ENCODE results near the gene HECTD4. TPM values are rescaled to one million over a fixed set of nuclear protein-coding genes. Genes with fewer than 3 reads are reported as not detected.

The HECTD4 gene
- total and polyA plus RNA-seq, 2 donors (not counting 1 experiment from before 2014, with no cell fraction given) = 46.4 to 92.2 TPM

DNA sequence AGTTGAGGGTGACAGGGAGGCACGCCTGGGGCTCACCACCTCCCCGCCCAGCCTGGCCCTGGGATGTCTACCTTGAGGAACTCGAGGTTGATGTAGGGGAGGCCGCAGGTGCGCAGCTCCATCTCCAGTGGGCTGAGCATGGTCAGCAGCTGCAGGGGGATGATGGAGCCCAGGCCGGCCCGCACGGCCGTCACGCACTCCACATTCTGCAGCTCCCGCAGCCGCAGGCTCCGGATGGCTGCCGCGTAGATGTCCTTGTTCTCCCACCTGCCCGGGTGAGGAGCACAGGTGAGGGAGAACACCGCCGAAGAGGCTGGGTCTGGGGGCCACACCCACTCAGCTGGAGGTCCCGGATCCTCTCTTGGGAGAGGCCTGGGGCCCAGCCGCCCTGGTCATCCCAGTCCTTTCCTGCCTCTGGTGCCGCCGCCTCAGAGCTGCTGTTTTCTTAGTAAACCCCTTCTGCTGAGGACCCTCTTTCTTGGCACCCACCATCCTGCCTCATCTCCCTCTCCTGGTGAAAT lies 218.7 kb downstream of the HECTD4 start:
- Histone ChIP-seq H3K4me3 (ENCODE audit: control extremely low read depth in 1 of 5, extremely low read depth in 1 of 5, insufficient read depth in 1 of 5, low read depth in 2 of 5, low read length in 4 of 5) (no peak overlapping the region), H3K36me3 (replicated peaks in 1 of 2; ENCODE audit: control extremely low read depth in 1 of 2, control insufficient read depth in 1 of 2, extremely low read depth in 1 of 2, insufficient read depth in 2 of 2, low read length in 1 of 2) (peaks cover 0 to 52% of the 10 kb centered on the region in 2 experiments), H3K27me3 (replicated peaks in 1 of 4; ENCODE audit: control extremely low read depth in 1 of 4, control insufficient read depth in 3 of 4, insufficient read depth in 4 of 4, low read length in 3 of 4) (no peaks in the 10 kb centered on the region), H3K9me3 (ENCODE audit: control extremely low read depth in 1 of 3, control insufficient read depth in 2 of 3, insufficient read depth in 1 of 3, low read length in 2 of 3) (peaks cover 0 to 17% (median 12%) of the 10 kb centered on the region in 3 donors), H4K20me1 (ENCODE audit: control insufficient read depth, insufficient read depth, low read length, poor library complexity, severe bottlenecking) (no peaks in the 10 kb centered on the region), H3K79me2 (ENCODE audit: control insufficient read depth, insufficient read depth, low read length) (peaks cover under 1% of the 10 kb centered on the region), H3K4me2 (replicated peaks; ENCODE audit: low read depth, low read length, poor library complexity, severe bottlenecking) (no peak overlapping the region), H3K4me1 (ENCODE audit: control insufficient read depth in 2 of 2, insufficient read depth in 2 of 2, low read length in 2 of 2) (peaks cover 13 to 14% of the 10 kb centered on the region in 2 donors), H3K9ac (ENCODE audit: low read length) (no peak overlapping the region), H3K27ac (ENCODE audit: low read length in 2 of 2) (no peak overlapping the region), H2AFZ (ENCODE audit: insufficient read depth, low read depth, low read length, poor library complexity, severe bottlenecking) (no peak overlapping the region)
- DNase-seq (no peak), ATAC-seq (ENCODE audit: low read depth) (no peak)
- CTCF ChIA-PET = no interaction called here
- 98% methylated on average over 22 of the region's 22 CpGs for WGBS (ENCODE audit: insufficient coverage)
- POLR2A ChIA-PET = no interaction called here
- H3K4me1 Mint-ChIP-seq = peaks cover 15% of the 10 kb centered on the region
- H3K9me3 Mint-ChIP-seq (ENCODE audit: insufficient read depth) = no peaks in the 10 kb centered on the region
- TF ChIP-seq, protein P1, sequence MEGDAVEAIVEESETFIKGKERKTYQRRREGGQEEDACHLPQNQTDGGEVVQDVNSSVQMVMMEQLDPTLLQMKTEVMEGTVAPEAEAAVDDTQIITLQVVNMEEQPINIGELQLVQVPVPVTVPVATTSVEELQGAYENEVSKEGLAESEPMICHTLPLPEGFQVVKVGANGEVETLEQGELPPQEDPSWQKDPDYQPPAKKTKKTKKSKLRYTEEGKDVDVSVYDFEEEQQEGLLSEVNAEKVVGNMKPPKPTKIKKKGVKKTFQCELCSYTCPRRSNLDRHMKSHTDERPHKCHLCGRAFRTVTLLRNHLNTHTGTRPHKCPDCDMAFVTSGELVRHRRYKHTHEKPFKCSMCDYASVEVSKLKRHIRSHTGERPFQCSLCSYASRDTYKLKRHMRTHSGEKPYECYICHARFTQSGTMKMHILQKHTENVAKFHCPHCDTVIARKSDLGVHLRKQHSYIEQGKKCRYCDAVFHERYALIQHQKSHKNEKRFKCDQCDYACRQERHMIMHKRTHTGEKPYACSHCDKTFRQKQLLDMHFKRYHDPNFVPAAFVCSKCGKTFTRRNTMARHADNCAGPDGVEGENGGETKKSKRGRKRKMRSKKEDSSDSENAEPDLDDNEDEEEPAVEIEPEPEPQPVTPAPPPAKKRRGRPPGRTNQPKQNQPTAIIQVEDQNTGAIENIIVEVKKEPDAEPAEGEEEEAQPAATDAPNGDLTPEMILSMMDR (IDR thresholded peaks at IDR 0.05) = no peak
- no peak for TF ChIP-seq EZH2 (IDR thresholded peaks at IDR 0.05; ENCODE audit: borderline replicate concordance, insufficient read depth, low read depth, low read length, poor library complexity, severe bottlenecking)
- no peak overlapping the region for H3K27ac Mint-ChIP-seq
- no peak overlapping the region for H3K4me3 Mint-ChIP-seq
- intact Hi-C loops (cut with micrococcal nuclease) = no loop called here
- no peaks in the 10 kb centered on the region for H3K27me3 Mint-ChIP-seq

DNA sequence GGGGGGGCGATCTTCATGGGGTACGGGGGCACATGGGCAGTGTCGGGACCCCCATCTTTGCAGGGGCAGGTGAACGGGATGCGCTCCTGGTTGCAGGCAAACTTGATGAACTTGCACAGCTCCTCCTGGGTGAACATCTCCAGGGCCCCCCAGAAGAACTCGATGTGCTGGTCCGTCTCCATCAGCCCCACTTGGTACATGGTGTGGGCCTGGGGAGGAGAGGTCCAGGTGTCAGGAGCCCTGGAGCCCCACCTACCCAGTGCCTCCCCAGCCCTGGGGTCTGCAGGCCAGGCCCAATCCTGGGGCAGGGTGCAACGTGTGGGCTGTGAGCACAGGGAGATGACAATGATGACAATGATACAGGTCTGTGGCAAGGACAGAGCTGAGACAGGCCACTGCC lies 219.2 kb downstream of the HECTD4 start:
- Histone ChIP-seq H2AFZ (ENCODE audit: insufficient read depth, low read depth, low read length, poor library complexity, severe bottlenecking) (no peak overlapping the region), H4K20me1 (ENCODE audit: control insufficient read depth, insufficient read depth, low read length, poor library complexity, severe bottlenecking) (no peaks in the 10 kb centered on the region), H3K27me3 (replicated peaks in 1 of 4; ENCODE audit: control extremely low read depth in 1 of 4, control insufficient read depth in 3 of 4, insufficient read depth in 4 of 4, low read length in 3 of 4) (no peaks in the 10 kb centered on the region), H3K27ac (ENCODE audit: low read length in 2 of 2) (no peak overlapping the region), H3K4me2 (replicated peaks; ENCODE audit: low read depth, low read length, poor library complexity, severe bottlenecking) (no peak overlapping the region), H3K79me2 (ENCODE audit: control insufficient read depth, insufficient read depth, low read length) (peaks cover 5% of the 10 kb centered on the region), H3K9me3 (ENCODE audit: control extremely low read depth in 1 of 3, control insufficient read depth in 2 of 3, insufficient read depth in 1 of 3, low read length in 2 of 3) (peaks cover 0 to 21% (median 15%) of the 10 kb centered on the region in 3 donors), H3K4me3 (ENCODE audit: control extremely low read depth in 1 of 5, extremely low read depth in 1 of 5, insufficient read depth in 1 of 5, low read depth in 2 of 5, low read length in 4 of 5) (no peak overlapping the region), H3K9ac (ENCODE audit: low read length) (no peak overlapping the region), H3K4me1 (ENCODE audit: control insufficient read depth in 2 of 2, insufficient read depth in 2 of 2, low read length in 2 of 2) (peaks cover 18 to 19% of the 10 kb centered on the region in 2 donors), H3K36me3 (replicated peaks in 1 of 2; ENCODE audit: control extremely low read depth in 1 of 2, control insufficient read depth in 1 of 2, extremely low read depth in 1 of 2, insufficient read depth in 2 of 2, low read length in 1 of 2) (peaks cover 0 to 51% of the 10 kb centered on the region in 2 experiments)
- Mint-ChIP-seq H3K4me3 (no peak overlapping the region), H3K4me1 (peaks cover 20% of the 10 kb centered on the region), H3K9me3 (ENCODE audit: insufficient read depth) (no peaks in the 10 kb centered on the region), H3K27me3 (no peaks in the 10 kb centered on the region), H3K27ac (no peak overlapping the region)
- ChIA-PET CTCF (no interaction called here), POLR2A (no interaction called here)
- intact Hi-C loops (cut with micrococcal nuclease) = no loop called here
- WGBS (ENCODE audit: insufficient coverage) = 100% methylated on average over 8 of the region's 8 CpGs
- DNase-seq (no peak), ATAC-seq (ENCODE audit: low read depth) (no peak)
- TF ChIP-seq EZH2 (IDR thresholded peaks at IDR 0.05; ENCODE audit: borderline replicate concordance, insufficient read depth, low read depth, low read length, poor library complexity, severe bottlenecking) = no peak
- TF ChIP-seq, protein P1 (IDR thresholded peaks at IDR 0.05) = no peak

Measured in B cell (primary cell).